Endothelial cell of umbilical vein (primary cell): Measurements from ENCODE around the gene EMP2. TPM values are rescaled to one million over a fixed set of nuclear protein-coding genes. Genes with fewer than 3 reads are reported as not detected.

Experiments
- BruUV-seq: library from RNA; stranded (reverse); fragments of 400-500 nt; replicated peaks from 2 replicates; lab custom pipeline; 2021; lab: Mats Ljungman, UMichigan
- CTCF ChIA-PET: fragments of 300-600, 350-600 bp; sonication (Branson Sonifier 250); formaldehyde crosslinking; loops from one replicate; lab custom pipeline; 2021; ENCODE audit warnings: antibody characterized with exemption, inconsistent platforms; lab: Charles Lee
- POLR2A ChIA-PET: fragments of 300-600, 350-600 bp; sonication (Branson Sonifier 250); formaldehyde crosslinking; loops from one replicate; lab custom pipeline; 2021; ENCODE audit warnings: antibody characterized with exemption, inconsistent platforms; lab: Charles Lee
- DNase-seq: peaks from one replicate; pipeline ENCODE4 v3.0.0-alpha.2; 2011; ENCODE audit warnings: low read depth, low spot score
- FAIRE-seq: peaks from 2 replicates; lab custom pipeline; 2011; peaks lifted over from hg19 to GRCh38; lab: Jason Lieb, UNC
- H2AFZ ChIP-seq: 2 replicates; pipeline ENCODE4 v1.6.0; 2012; ENCODE audit warnings: low read depth, low read length, control low read depth, inconsistent platforms
- H3K27ac ChIP-seq: 2 replicates; pipeline ENCODE4 v1.5.1; 2011; ENCODE audit warnings: low read depth, mild to moderate bottlenecking, control low read depth, low read length, moderate library complexity; ENCODE audit not compliant: insufficient read depth
- H3K27me3 ChIP-seq, 2 experiments: 2 replicates each; pipeline versions ENCODE4 v1.6.0 to v1.6.1; 2011; ENCODE audit warnings: low read length in 2 of 2, mixed read lengths in 1 of 2; ENCODE audit not compliant: control insufficient read depth in 2 of 2, insufficient read depth in 2 of 2
- H3K36me3 ChIP-seq, 2 experiments: 2 replicates in 1 of 2; 3 replicates in 1 of 2; pipeline ENCODE4 v1.5.1; 2011; ENCODE audit warnings: low read length in 2 of 2, mild to moderate bottlenecking in 1 of 2, moderate library complexity in 1 of 2; ENCODE audit not compliant: control insufficient read depth in 2 of 2, insufficient read depth in 2 of 2; ENCODE audit errors: extremely low read depth in 1 of 2
- H3K4me1 ChIP-seq: 3 replicates; pipeline ENCODE4 v1.5.1; 2011; ENCODE audit warnings: mild to moderate bottlenecking, low read length; ENCODE audit not compliant: control insufficient read depth, insufficient read depth; ENCODE audit errors: extremely low read depth
- H3K4me2 ChIP-seq: 2 replicates; pipeline ENCODE4 v1.6.1; 2011; ENCODE audit warnings: low read length, control low read depth, mixed read lengths; ENCODE audit not compliant: insufficient read depth
- H3K4me3 ChIP-seq, 3 experiments: fragments of 200-600 bp in 1 of 3; sonication (generic), shearing (Covaris generic) in 1 of 3; replicated peaks in 1 of 3; 2 replicates each; pipeline ENCODE4 v1.5.1; 2011 to 2016; ENCODE audit warnings: control low read depth in 3 of 3, low read length in 3 of 3, mild to moderate bottlenecking in 2 of 3, inconsistent platforms in 1 of 3, low read depth in 1 of 3, moderate library complexity in 1 of 3; ENCODE audit not compliant: insufficient read depth in 1 of 3
- H3K79me2 ChIP-seq: 2 replicates; pipeline ENCODE4 v1.6.0; 2012; ENCODE audit warnings: low read length, inconsistent platforms; ENCODE audit not compliant: control insufficient read depth, insufficient read depth
- H3K9ac ChIP-seq: replicated peaks from 2 replicates; pipeline ENCODE3; 2011; ENCODE audit warnings: low read length, control low read depth; ENCODE audit not compliant: insufficient read depth; ENCODE audit errors: extremely low read depth
- H3K9me1 ChIP-seq: replicated peaks from 3 replicates; pipeline ENCODE4 v1.6.0; 2011; ENCODE audit warnings: mild to moderate bottlenecking, low read length; ENCODE audit not compliant: control insufficient read depth, insufficient read depth; ENCODE audit errors: extremely low read depth
- H3K9me3 ChIP-seq: replicated peaks from 2 replicates; pipeline ENCODE4 v1.5.1; 2012; ENCODE audit warnings: low read length, inconsistent platforms; ENCODE audit not compliant: control insufficient read depth, insufficient read depth
- H4K20me1 ChIP-seq: replicated peaks from 2 replicates; pipeline ENCODE3; 2011; ENCODE audit warnings: mild to moderate bottlenecking, low read length; ENCODE audit not compliant: control insufficient read depth, insufficient read depth; ENCODE audit errors: extremely low read depth
- CTCF ChIP-seq, 2 donors: IDR thresholded peaks; 1 replicate in 1 of 2; 2 replicates in 1 of 2; pipeline ENCODE4 v1.5.1; 2011; ENCODE audit warnings: low read length in 2 of 2, mild to moderate bottlenecking in 2 of 2, moderate library complexity in 2 of 2, control low read depth in 1 of 2, inconsistent platforms in 1 of 2, low read depth in 1 of 2; ENCODE audit not compliant: insufficient read depth in 1 of 2; ENCODE audit errors: extremely low read depth in 1 of 2
- EZH2 ChIP-seq: IDR thresholded peaks from 2 replicates; pipeline ENCODE4 v1.6.1; 2012; ENCODE audit warnings: borderline replicate concordance, low read depth, mild to moderate bottlenecking, moderate library complexity, low read length, inconsistent platforms; ENCODE audit not compliant: severe bottlenecking
- FOS ChIP-seq: IDR thresholded peaks from 2 replicates; pipeline ENCODE4 v1.6.1; 2011; ENCODE audit warnings: mild to moderate bottlenecking, low read length, moderate library complexity, borderline replicate concordance; ENCODE audit not compliant: insufficient read depth
- GATA2 ChIP-seq: IDR thresholded peaks from 2 replicates; pipeline ENCODE4 v1.7.0; 2011; ENCODE audit warnings: low read depth, mild to moderate bottlenecking, moderate library complexity, mixed read lengths, low read length; ENCODE audit not compliant: insufficient read length, insufficient read depth
- JUN ChIP-seq: IDR thresholded peaks from 2 replicates; pipeline ENCODE4 v1.6.1; 2011; ENCODE audit warnings: borderline replicate concordance, low read depth; ENCODE audit not compliant: insufficient read length, insufficient read depth
- MAX ChIP-seq: IDR thresholded peaks from 2 replicates; pipeline ENCODE4 v1.6.1; 2011; ENCODE audit not compliant: insufficient read depth, insufficient read length
- MYC ChIP-seq: IDR thresholded peaks from one replicate; pipeline ENCODE4 v1.6.1; 2011; ENCODE audit warnings: mild to moderate bottlenecking, low read depth, low read length
- POLR2A ChIP-seq: IDR thresholded peaks from 2 replicates; pipeline ENCODE4 v1.6.1; 2012; ENCODE audit warnings: low read depth, mild to moderate bottlenecking, control low read depth, low read length
- POLR2AphosphoS5 ChIP-seq: IDR thresholded peaks from 2 replicates; pipeline ENCODE4 v1.6.1; 2012; ENCODE audit warnings: low read depth, mild to moderate bottlenecking, control low read depth, low read length, moderate library complexity; ENCODE audit not compliant: insufficient read depth
- dilution Hi-C: fragments of 300-500 bp; cut with MboI; formaldehyde crosslinking; loops from one replicate; pipeline ENCODE4 v1.15.0; 2019; ENCODE audit warnings: low sequenced_read_pairs; ENCODE audit not compliant: extremely low pct_ligation_motif_present
- intact Hi-C: fragments of 100-400 bp; cut with micrococcal nuclease; formaldehyde crosslinking; loops from one replicate; pipeline ENCODE4 v1.10.0; 2022
- polyA plus RNA-seq, 4 experiments: library from polyadenylated mRNA; depleted of rRNA in 3 of 4; stranded (reverse) in 3 of 4; unstranded in 1 of 4; fragments of >200 nt; gene quantifications; 2 replicates each; pipeline versions ENCODE4 v1.2.1 to v1.2.3, GENCODE V29; 2011 to 2012; ENCODE audit warnings: missing spikeins in 1 of 4
- total RNA-seq: library from RNA; stranded (reverse); gene quantifications from 2 replicates; pipeline ENCODE4 v1.2.3, GENCODE V29; 2021

Gene EMP2
- total and polyA plus RNA-seq, 2 donors (not counting 3 experiments of a cell fraction or from before 2014, with no cell fraction given) = 19.0 to 25.5 TPM

GRCh38 chr16:10504404-10504885 lies 76.0 kb downstream of the EMP2 start:
- BruUV-seq = no TSS peak
- no peak for FAIRE-seq

GRCh38 chr16:10502776-10503175 lies 77.6 kb downstream of the EMP2 start:
- CTCF ChIA-PET = interaction anchor here (0.7 to 2.4 kb wide), 4 partner anchors 12 to 428 kb away, joined by 3 to 18 read pairs (median 4); no protein-coding TSS in a partner anchor
- DNase-seq = no peak
- intact Hi-C loops = no loop called here

More at GRCh38 chr16:10504404-10504885, 76.0 kb downstream of the EMP2 start:
- Histone ChIP-seq H3K9ac (no peak overlapping the region), H3K9me1 (no peaks in the 10 kb centered on the region), H4K20me1 (no peaks in the 10 kb centered on the region), H3K27ac (no peak overlapping the region), H3K79me2 (no peaks in the 10 kb centered on the region), H3K4me3 (no peak overlapping the region), H3K4me1 (no peaks in the 10 kb centered on the region), H3K27me3 (no peaks in the 10 kb centered on the region), H3K4me2 (no peak overlapping the region), H2AFZ (no peak overlapping the region), H3K36me3 (no peaks in the 10 kb centered on the region), H3K9me3 (no peaks in the 10 kb centered on the region)
- CTCF ChIA-PET = interaction anchor here (0.6 to 2.4 kb wide), 5 partner anchors 10 to 1365 kb away, joined by 3 to 18 read pairs (median 3); no protein-coding TSS in a partner anchor
- dilution Hi-C loops (no loop called here), intact Hi-C loops (no loop called here)
- no peak for DNase-seq
- no peak for TF ChIP-seq MAX
- POLR2A ChIA-PET = interaction anchor here (0.6 kb wide), 1 partner anchor 1343 kb away, joined by 3 read pairs; no protein-coding TSS in a partner anchor

More at GRCh38 chr16:10502776-10503175, 77.6 kb downstream of the EMP2 start:
- no peak overlapping the region for H3K9ac ChIP-seq
- H3K4me3 ChIP-seq = no peak overlapping the region
- no peaks in the 10 kb centered on the region for H3K9me1 ChIP-seq
- no peaks in the 10 kb centered on the region for H3K79me2 ChIP-seq
- BruUV-seq = no TSS peak
- no peaks in the 10 kb centered on the region for H3K4me1 ChIP-seq
- no peak overlapping the region for H2AFZ ChIP-seq
- POLR2A ChIA-PET = no interaction called here
- TF ChIP-seq MYC (no peak), JUN (no peak), MAX (no peak), CTCF (IDR thresholded peaks at IDR 0.05; ENCODE audit: extremely low read depth in 1 of 2, insufficient read depth in 1 of 2, low read depth in 1 of 2, low read length in 2 of 2) (no peak), FOS (no peak), POLR2A (no peak), GATA2 (no peak), POLR2AphosphoS5 (no peak), EZH2 (no peak)
- H3K4me2 ChIP-seq = no peak overlapping the region
- no peak overlapping the region for H3K27ac ChIP-seq
- no peaks in the 10 kb centered on the region for H3K9me3 ChIP-seq
- FAIRE-seq = no peak
- H3K36me3 ChIP-seq = no peaks in the 10 kb centered on the region
- H4K20me1 ChIP-seq = no peaks in the 10 kb centered on the region
- no peaks in the 10 kb centered on the region for H3K27me3 ChIP-seq
- dilution Hi-C loops = no loop called here
